Stimulated activated naive CD4-positive, alpha-beta T cell treated with Interleukin-2 at 50 U/mL for 16 hours (primary cell): ENCODE results near the gene CHST1.

ENCODE experiments used
- DNase-seq: peaks from one replicate; lab custom pipeline; 2025; lab: John Stamatoyannopoulos, UW

Gene CHST1

DNA sequence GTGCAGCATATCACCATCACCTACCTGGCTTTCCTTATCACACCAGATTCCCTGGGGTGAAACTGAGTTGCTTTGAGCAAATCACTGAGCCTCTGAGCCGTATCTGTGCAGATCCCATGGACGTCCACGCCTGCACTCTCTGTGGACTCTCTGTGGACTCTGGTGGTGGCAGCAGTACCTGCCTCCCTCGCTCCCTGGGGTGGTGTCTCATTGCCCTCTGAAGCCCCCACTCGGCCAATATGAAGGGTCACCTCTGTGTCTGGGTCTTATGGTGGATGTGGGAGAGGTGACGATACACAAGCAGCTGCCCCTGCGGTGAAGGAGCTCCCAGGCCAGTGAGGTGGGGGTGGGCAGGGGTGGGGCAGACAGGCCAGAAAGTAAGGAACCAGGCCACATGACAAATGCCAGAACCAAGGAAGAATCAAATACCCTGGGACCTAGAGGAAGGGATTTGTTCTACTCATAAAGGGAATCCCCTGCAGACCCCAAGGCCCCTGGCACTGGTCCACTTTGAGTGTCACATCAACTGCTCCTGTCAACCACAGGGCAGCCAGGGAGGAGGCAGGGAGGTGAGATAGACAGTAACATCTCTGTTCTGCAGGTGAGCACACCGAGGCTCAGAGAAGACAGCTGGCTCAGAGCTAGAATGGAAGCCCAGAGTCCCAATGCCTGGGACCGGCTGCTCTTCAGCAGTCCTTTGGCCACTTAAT is 9.2 kb upstream of the CHST1 start:
- no peak for DNase-seq

- no peak for DNase-seq
Measured at GRCh38 chr11:45673441-45673840, 8.0 kb upstream of the CHST1 start.

GRCh38 chr11:45672593-45672992 is 7.2 kb upstream of the CHST1 start:
- no peak for DNase-seq

DNA sequence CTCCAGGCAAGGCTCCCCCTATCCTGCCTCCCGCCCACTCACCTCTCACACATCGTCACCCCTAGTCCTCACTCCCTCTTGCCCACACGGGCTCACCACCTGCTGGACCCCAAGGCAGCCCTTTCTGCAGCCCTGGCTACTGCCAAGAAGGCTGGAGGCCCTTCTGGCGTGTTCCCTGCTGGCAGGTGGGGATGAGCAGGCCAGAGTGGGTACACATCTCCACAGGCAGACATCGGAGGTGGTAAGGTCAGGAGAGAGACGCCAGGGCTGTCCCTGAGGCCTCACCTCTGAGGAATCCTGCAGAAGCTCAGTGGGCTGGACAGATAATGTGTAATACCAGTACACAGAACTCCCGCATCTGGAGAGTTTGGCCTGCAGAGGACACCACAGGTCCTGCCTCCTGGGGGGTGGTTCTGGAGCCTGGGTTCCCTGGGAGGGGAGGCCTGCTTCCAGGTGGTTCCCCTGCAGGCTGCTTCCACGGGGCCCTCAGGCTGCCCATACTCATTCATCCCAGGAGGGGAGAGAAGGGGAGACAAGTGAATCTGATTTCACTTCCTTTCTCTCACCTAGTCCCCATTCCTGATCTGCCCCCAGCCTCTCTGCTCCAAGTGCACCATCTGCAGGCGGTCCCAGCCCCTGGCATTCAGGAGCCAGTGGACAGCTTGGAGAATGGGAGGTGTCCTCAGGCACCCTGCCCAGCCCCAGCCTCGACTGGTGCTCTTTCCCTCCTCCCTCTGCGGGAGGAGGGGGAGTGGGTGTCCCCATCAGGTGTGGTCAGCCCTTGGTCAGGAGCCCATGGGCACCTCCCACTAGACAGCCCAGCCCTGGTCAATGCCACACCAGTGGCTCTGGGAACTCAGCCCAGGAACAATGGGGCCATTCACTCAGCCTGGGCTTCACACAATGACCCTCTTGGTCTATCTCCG is 6.1 kb upstream of the CHST1 start:
- no peak for DNase-seq

DNA sequence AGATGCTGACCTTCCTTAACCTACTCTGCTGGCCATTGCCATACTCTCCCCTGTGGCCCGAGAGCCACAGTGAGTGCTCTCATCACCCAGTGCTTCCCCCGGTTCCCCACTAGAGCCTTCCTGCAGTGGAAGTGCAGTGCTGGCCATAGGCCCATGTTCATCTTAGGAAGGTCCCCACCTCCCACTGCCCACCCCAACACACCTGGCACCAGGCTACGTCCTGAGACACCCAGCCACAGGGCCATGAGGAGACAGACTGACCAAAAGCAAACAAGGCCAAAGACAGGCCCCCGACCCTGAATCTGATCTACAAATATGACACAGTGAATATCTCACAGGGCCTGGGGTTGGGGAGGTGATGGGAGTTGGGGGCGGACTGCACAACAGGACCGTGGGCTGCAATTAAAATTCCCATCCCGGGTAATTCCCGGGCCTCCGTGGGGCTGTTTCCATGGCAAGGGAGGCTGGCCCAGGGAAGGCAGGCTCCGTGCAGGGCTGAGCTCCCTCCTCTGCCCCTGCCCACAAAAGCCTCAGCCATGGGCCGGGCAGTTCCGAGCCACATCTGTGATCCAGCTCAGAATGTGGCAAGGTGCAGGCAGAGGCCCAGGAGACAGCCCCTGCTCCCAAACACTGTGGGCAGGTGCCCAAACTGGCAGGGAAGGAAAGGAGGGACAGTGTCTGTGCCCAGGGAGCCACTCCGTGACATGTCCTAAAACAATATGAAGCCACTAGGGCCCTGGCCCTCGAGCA is 5.1 kb upstream of the CHST1 start:
- DNase-seq: no peak

DNA sequence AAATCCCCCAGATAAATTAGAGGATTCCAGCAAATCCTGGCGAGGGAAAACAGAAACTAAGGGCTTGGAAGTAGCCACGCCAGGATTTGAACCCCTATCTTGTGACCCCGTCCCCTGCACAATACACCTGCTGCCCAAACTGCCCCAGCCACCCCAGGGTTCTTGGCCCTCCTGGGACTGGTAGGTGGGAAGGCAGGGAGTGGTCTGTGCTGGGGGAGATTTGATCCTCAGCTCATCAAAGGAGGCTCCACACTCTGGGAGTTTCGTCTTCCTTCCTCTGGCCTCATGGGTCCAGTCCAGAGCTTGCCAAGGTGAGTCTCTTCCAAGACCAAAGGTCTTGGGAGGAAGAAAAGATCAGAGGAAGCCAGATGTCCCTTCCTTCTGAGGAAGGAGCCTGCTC is 4.5 kb upstream of the CHST1 start:
- no peak for DNase-seq

DNA sequence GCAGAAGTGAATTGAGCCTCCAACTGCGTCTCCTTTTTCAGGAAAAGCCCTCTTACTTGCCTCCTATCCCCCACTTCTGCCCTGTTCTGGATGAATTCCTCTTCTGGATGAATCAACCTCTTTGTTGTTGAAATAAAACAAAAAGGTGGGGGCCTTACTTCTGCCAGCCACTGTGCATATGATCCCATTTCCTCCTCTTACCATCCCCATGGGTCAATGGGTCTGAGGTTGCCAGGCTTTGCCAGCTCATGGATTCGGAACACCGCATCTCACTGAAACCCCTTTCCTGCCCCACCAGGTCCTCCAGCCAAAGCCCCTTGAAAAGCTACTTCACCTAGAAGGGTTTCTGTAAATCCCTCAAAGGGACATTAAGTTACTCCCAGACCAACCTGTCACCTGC is 3.7 kb upstream of the CHST1 start:
- DNase-seq: no peak

DNA sequence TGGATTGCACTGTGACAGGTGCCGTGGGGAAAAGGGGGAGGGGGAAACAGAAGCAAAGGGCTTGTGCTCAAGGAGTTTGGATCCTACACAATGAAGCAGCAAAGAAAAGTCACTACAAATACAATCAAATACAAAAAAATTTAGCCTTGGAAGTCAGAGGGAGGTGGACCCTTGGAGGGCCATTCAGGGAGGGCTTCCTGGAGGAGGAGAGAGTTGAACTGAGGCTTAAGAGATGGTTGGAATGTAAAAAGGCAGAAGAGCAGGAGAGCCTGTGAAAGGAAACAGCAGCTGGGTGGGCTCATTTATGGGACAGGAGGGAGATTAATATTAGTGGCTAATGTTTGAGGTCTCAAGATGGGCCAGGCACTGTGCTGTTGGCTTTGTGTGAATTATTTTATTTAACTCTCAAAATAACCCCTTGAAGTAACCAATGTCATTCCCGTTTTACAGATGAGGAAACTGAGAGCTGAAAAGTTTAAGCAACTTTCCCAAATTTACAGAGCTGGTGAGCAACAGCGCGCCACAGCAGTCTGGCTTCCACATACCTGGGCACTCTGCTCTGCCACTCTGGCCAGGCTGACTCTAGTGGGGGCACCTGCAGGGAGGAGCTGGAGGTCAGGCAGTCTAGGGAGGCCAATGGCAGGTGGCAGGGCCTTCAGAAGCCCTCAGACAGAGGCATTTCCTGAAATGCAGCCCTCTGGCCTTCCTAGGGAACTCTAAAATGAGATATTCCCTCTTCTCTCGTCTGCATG is 2.7 kb upstream of the CHST1 start:
- DNase-seq: no peak

DNA sequence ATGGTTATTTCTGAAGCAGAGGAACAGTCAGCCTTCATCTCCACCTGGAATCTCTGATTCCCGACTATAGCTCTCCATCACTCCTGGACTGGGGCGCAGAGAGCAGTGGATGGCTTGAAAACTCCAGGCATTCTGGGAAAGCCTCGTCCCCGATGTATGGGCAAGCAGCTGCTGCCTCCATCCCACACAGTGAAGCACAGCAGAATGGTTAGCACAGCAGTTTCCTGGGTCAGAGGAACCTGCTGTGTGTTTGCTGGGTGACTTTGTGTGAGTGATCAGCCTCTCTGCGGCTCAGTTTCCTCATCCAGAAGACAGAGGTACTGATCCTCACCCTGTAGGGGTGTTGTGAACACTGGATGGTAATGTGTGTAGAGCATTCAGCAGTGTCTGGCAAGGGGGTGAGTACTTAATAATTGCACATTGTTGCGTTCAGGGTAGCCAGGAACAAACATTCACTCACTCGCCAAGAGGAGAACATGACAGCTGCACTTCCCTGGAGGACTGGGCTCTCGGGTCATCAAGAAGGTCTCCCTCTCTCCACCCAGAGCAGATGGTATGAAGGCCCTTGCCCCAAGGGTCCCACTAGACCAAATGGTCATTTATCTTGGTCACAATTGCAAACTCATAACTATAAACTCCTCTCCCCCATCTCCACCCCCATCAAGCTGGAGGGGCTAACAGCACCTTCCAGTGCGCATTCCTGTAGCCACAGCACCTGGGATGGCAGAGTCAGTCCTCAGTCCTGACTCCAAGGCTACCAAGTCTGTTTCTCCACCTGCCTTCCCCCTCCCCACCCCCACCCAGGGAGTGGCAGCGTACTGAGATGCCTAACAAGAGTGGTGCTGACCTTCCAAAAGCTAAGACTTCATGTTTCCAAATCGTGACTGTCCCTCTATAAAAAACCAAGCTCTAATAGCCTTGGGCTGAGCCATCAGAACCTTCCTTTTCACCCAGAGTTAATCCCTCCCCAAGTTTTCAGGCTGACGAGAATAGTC is 1.5 kb upstream of the CHST1 start:
- no peak for DNase-seq

- DNase-seq: no peak
Measured at GRCh38 chr11:45665933-45666647, 668 bp upstream of the CHST1 start.

- DNase-seq: no peak
Measured at GRCh38 chr11:45664376-45665205, 831 bp downstream of the CHST1 start.

GRCh38 chr11:45663486-45664375 is 1.7 kb downstream of the CHST1 start:
- no peak for DNase-seq

- DNase-seq: no peak
Measured at GRCh38 chr11:45662665-45663485, 2.5 kb downstream of the CHST1 start.

GRCh38 chr11:45662096-45662664 is 3.2 kb downstream of the CHST1 start:
- DNase-seq: no peak

GRCh38 chr11:45661439-45662055 is 3.9 kb downstream of the CHST1 start:
- DNase-seq: no peak

DNA sequence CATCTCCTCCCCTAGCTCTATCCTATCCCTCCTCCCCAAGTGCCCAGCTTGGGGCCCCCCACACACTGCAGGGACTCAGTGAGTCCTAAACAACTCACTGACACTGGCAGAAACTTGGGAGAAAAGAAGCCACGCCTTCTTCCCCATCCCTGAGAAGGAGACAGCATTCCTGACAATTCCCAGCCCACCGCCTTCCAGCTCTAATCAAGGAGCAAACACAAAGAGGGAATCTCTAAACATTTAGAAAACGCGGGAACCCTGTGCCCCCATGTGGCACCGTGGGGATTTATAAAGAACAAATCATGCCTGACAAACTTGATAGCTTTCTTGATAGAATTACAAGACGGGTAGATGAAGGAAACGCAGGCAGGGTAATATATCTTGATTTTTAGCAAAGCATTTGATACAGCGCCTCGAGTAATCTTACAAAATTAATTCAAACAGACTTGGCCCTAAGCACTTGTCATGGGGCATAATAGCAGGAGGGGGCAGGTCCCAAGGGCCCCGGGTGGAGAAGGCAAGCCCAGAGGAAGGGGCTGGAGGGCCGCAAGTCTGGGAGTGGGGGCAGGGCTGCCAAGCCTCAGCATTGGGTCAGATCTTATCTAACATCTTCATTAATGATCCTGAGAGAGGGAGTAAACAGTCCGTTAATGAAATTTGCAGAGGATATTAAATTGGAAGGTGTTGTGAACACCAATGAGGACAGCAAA is 4.5 kb downstream of the CHST1 start:
- DNase-seq: no peak
